Nephron (organoid): ENCODE results near the gene RGS18.
"Not testable (repeated sequence)": the region's sequence is repeated elsewhere in the genome, so short reads cannot be mapped to it uniquely, and the experiment has no call there.

Experiments used
- H3K27ac Mint-ChIP-seq, 3 experiments: 2 replicates each; pipeline ENCODE4 v1.8.0; 2020; ENCODE audit warnings: mixed read lengths in 3 of 3, mild to moderate bottlenecking in 2 of 3, moderate library complexity in 1 of 3
- H3K27me3 Mint-ChIP-seq: 2 replicates; pipeline ENCODE4 v1.8.0; 2021; ENCODE audit warnings: low read depth, mild to moderate bottlenecking, moderate library complexity, mixed read lengths
- H3K36me3 Mint-ChIP-seq: 2 replicates; pipeline ENCODE4 v1.8.0; 2020; ENCODE audit warnings: low read depth, mixed read lengths
- H3K4me1 Mint-ChIP-seq: 2 replicates; pipeline ENCODE4 v1.8.0; 2020; ENCODE audit warnings: mixed read lengths
- H3K4me3 Mint-ChIP-seq, 3 experiments: 2 replicates each; pipeline ENCODE4 v1.8.0; 2020; ENCODE audit warnings: mild to moderate bottlenecking in 3 of 3, mixed read lengths in 3 of 3, moderate library complexity in 2 of 3
- H3K9me3 Mint-ChIP-seq: 2 replicates; pipeline ENCODE4 v1.8.0; 2020; ENCODE audit warnings: mixed read lengths
- CTCF ChIP-seq, 3 experiments: fragments of 200-600 bp; sonication (generic); IDR thresholded peaks; one replicate each; pipeline ENCODE4 v1.5.0; 2021; ENCODE audit warnings: antibody characterized with exemption in 3 of 3; ENCODE audit not compliant: unreplicated experiment in 3 of 3

RGS18 gene

GRCh38 chr1:192159014-192159413 lies 752 bp downstream of the RGS18 start:
- no peaks in the 10 kb centered on the region for H3K9me3 Mint-ChIP-seq
- H3K4me1 Mint-ChIP-seq: no peaks in the 10 kb centered on the region
- H3K36me3 Mint-ChIP-seq: no peaks in the 10 kb centered on the region
- H3K27me3 Mint-ChIP-seq: no peaks in the 10 kb centered on the region
- H3K4me3 Mint-ChIP-seq: no peak overlapping the region
- no peak for TF ChIP-seq CTCF (IDR thresholded peaks at IDR 0.05; ENCODE audit: unreplicated experiment in 3 of 3)
- no peak overlapping the region for H3K27ac Mint-ChIP-seq

- Mint-ChIP-seq H3K9me3 (no peaks in the 10 kb centered on the region), H3K4me1 (no peaks in the 10 kb centered on the region), H3K27me3 (no peaks in the 10 kb centered on the region), H3K36me3 (no peaks in the 10 kb centered on the region), H3K27ac (no peak overlapping the region), H3K4me3 (no peak overlapping the region)
- TF ChIP-seq CTCF (IDR thresholded peaks at IDR 0.05; ENCODE audit: unreplicated experiment in 3 of 3): no peak
Measured at GRCh38 chr1:192159781-192160180, 1.5 kb downstream of the RGS18 start.

- no peak for TF ChIP-seq CTCF (IDR thresholded peaks at IDR 0.05; ENCODE audit: unreplicated experiment in 3 of 3)
- H3K4me1 Mint-ChIP-seq: no peaks in the 10 kb centered on the region
- H3K27me3 Mint-ChIP-seq: no peaks in the 10 kb centered on the region
- peaks cover 1% of the 10 kb centered on the region for H3K9me3 Mint-ChIP-seq
- H3K27ac Mint-ChIP-seq: no peak overlapping the region
- H3K4me3 Mint-ChIP-seq: no peak overlapping the region
- H3K36me3 Mint-ChIP-seq: no peaks in the 10 kb centered on the region
Measured at GRCh38 chr1:192160196-192160595, 1.9 kb downstream of the RGS18 start.

- Mint-ChIP-seq H3K36me3 (no peaks in the 10 kb centered on the region), H3K9me3 (peaks cover 4% of the 10 kb centered on the region), H3K4me1 (no peaks in the 10 kb centered on the region), H3K27me3 (no peaks in the 10 kb centered on the region), H3K4me3 (no peak overlapping the region), H3K27ac (no peak overlapping the region)
- TF ChIP-seq CTCF (IDR thresholded peaks at IDR 0.05; ENCODE audit: unreplicated experiment in 3 of 3): no peak
Measured at GRCh38 chr1:192161976-192162375, 3.7 kb downstream of the RGS18 start.

- no peak overlapping the region for H3K4me3 Mint-ChIP-seq
- no peak overlapping the region for H3K27ac Mint-ChIP-seq
- no peaks in the 10 kb centered on the region for H3K27me3 Mint-ChIP-seq
- no peaks in the 10 kb centered on the region for H3K4me1 Mint-ChIP-seq
- TF ChIP-seq CTCF (IDR thresholded peaks at IDR 0.05; ENCODE audit: unreplicated experiment in 3 of 3): no peak
- no peaks in the 10 kb centered on the region for H3K36me3 Mint-ChIP-seq
- H3K9me3 Mint-ChIP-seq: peaks cover 4% of the 10 kb centered on the region
Measured at GRCh38 chr1:192162376-192162775, 4.1 kb downstream of the RGS18 start.

GRCh38 chr1:192165002-192165401 lies 6.7 kb downstream of the RGS18 start:
- H3K9me3 Mint-ChIP-seq, H3K36me3 Mint-ChIP-seq, H3K27me3 Mint-ChIP-seq, H3K4me1 Mint-ChIP-seq, H3K27ac Mint-ChIP-seq, H3K4me3 Mint-ChIP-seq: not testable (repeated sequence)
